ENCODE measurements around the gene ABHD11. TPM values are rescaled to one million over a fixed set of nuclear protein-coding genes. Genes with fewer than 3 reads are reported as not detected.

The ABHD11 gene
- total RNA-seq, 2 donors from 2014 or later, result 89.5 to 131 TPM

DNA sequence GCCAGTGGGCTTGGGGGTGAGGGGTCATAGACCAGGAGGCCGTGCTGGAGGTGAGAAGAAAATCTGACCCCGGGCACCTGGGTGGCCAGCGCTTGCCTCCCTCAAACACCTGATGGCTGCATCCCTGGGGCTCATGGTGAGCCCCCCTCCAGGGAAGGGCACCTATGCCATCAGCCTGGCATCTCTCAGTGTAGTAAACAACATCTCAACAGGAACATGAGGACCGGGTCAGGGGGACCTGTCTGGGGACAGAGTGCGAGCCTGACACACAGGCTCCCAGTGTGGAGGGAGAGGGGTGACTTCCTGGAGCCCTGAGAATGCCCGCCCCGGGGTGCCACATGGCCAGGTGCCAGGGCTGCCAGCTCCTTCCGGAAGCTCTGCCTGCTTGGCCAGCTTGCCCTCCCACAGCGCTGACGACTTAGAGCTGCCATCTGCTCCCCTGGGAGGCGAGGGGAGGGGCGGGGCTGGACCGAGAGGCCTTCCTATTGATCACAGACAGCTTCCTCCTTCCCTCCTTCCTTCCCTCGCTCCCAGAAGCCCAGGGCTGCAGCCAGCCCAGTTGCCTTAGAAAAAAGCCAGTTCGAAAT lies 31.5 kb downstream of the ABHD11 start:
- intact Hi-C loops (cut with DNase I, micrococcal nuclease), result no loop called here
- DNase-seq, result peak; percentile 95 to 96
- ATAC-seq, result peak; percentile 88

GRCh38 chr7:73706126-73707044 lies 32.2 kb downstream of the ABHD11 start:
- DNase-seq, result no peak
- no peak for ATAC-seq
- intact Hi-C loops (cut with DNase I, micrococcal nuclease), result no loop called here

DNA sequence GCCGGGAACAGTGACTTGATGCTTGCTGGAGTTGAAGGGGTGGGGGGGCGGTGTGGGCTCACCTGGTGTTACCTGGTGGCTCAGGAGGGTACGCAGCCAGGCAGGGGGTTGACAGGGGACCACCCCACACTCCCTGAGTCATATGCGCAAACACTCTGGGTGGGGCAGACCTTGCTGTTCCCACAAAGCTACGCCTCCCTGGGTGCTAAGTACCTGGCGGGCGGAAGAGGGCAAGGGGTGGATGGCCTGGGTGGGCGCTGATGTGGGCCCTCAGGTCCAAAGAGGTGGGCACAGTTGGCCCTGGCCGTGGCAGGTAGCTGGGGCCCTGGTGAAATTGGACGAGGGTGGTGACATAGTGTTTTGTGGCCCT lies 33.1 kb downstream of the ABHD11 start:
- intact Hi-C loops (cut with DNase I, micrococcal nuclease), result no loop called here
- ATAC-seq (no peak), DNase-seq (no peak)

GRCh38 chr7:73704640-73705550 lies 33.7 kb downstream of the ABHD11 start:
- DNase-seq (no peak), ATAC-seq (no peak)
- intact Hi-C loops (cut with DNase I, micrococcal nuclease), result no loop called here

GRCh38 chr7:73703757-73704639 lies 34.6 kb downstream of the ABHD11 start:
- DNase-seq, result peak; percentile 65 to 81
- ATAC-seq, result peak; percentile 67
- intact Hi-C loops (cut with DNase I, micrococcal nuclease), result no loop called here

DNA sequence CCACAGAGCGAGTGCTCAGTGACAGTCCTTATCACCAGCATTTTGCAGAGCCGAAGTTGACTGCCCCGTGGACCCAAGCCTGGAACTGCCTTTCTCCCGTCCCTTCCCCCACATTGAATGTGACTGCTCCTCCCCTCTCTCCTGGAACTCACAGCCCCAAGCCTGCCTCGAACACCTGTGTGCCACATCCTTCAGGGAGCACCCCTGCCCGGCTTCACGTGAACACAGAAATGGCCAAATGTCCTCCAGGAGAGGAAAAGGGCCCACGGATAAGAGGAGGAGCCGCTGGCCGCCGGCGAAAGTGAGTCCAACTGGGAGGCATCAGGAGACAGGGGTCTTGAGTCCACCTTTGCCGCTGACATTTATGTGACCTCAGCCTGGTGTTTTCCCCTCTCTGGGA lies 35.4 kb downstream of the ABHD11 start:
- intact Hi-C loops (cut with DNase I, micrococcal nuclease), result no loop called here
- ATAC-seq, result no peak

GRCh38 chr7:73702665-73703064 lies 35.9 kb downstream of the ABHD11 start:
- no peak for DNase-seq
- no peak for ATAC-seq
- intact Hi-C loops (cut with DNase I, micrococcal nuclease), result no loop called here

More for the DNA sequence above, 35.4 kb downstream of the ABHD11 start:
- DNase-seq, result no peak

DNA sequence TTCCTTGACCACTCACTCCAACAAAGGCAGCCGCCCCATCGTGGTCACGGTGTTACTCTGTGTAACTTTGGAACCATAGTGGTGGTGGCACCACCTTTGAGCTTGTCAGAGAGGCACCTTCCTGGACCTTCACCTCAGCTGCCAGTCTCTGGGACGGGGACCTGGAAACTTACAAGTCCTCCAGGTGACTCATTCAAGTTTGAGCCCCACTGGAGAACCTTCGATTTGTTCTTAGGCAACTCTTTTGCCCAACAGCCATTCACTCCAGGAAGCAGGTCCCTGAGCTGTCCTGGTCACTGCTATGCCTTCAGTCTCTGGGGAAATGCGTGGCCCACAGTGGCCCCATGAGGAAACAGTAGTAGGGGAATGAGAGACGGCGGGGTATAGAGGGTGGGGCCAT lies 36.4 kb downstream of the ABHD11 start:
- no peak for DNase-seq
- no peak for ATAC-seq
- intact Hi-C loops (cut with DNase I, micrococcal nuclease), result no loop called here

GRCh38 chr7:73701357-73701995 lies 37.1 kb downstream of the ABHD11 start:
- intact Hi-C loops (cut with DNase I, micrococcal nuclease), result no loop called here
- ATAC-seq (peak; percentile 74), DNase-seq (peak; percentile 79)

GRCh38 chr7:73700581-73701134 lies 37.9 kb downstream of the ABHD11 start:
- DNase-seq (no peak), ATAC-seq (no peak)
- intact Hi-C loops (cut with DNase I, micrococcal nuclease), result no loop called here

- intact Hi-C loops (cut with DNase I, micrococcal nuclease), result no loop called here
- no peak for DNase-seq
- no peak for ATAC-seq
Observed at GRCh38 chr7:73700069-73700423, 38.6 kb downstream of the ABHD11 start.

DNA sequence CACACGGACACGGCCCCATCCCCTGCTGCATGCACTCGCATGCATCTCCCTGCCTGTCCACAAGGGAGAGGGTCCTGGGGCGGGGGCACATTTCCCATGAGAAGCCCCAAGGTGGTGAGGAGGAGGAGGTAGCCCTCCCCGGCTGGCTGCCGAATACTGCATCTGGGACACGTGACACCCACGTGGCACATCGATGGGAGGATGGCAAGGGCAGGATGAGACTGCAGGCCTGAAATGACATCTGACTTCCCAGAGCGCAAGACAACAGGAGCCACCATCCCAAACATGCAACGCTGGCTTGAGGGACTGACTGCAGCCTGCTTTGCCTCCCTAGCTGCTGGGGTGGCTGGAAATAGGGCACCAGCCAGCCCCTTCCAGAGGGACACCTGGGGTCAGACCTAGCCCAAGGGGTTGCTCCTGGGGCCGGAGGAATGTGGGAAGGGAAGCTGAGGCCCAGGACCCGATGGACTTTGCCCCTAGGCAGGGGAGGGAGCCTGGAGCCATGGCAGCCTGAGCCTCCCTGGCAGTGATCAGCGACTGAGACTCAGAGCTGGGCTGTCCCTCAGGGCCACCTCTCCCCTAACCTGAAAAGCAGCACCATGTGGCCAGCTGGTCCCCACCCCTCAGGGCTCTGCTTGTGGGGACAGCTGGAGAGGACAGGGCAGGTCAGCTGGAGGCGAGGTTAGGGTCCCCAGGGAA lies 39.1 kb downstream of the ABHD11 start:
- no peak for DNase-seq
- ATAC-seq, result no peak
- intact Hi-C loops (cut with DNase I, micrococcal nuclease), result no loop called here

- DNase-seq (no peak), ATAC-seq (no peak)
- intact Hi-C loops (cut with DNase I, micrococcal nuclease), result no loop called here
Observed at GRCh38 chr7:73698410-73698809, 40.2 kb downstream of the ABHD11 start.

DNA sequence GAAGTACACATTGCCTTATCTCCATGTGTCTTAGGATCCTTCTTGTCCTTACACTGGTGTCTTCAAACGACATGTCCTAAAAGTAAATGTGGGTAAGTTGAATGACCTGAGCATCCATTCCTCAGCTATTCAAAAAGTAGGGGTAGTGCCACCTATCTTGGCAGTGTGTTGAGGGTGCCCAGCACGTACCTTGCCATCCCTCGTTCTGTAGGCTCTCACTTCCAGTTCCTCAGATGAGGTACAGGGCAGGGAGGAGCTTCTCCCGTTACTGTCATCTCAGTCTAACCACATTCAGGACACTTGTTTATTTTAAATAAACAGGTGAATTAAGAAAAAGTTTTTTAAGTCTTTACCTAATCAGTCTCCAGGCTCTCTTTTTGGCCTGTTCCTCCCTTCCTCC lies 42.2 kb downstream of the ABHD11 start:
- intact Hi-C loops (cut with DNase I, micrococcal nuclease), result no loop called here
- no peak for ATAC-seq
- DNase-seq, result no peak

- DNase-seq (no peak), ATAC-seq (no peak)
- intact Hi-C loops (cut with DNase I, micrococcal nuclease), result no loop called here
Observed at GRCh38 chr7:73690646-73691045, 48.0 kb downstream of the ABHD11 start.

- intact Hi-C loops (cut with DNase I, micrococcal nuclease), result no loop called here
- ATAC-seq (no peak), DNase-seq (no peak)
Observed at GRCh38 chr7:73688288-73688687, 50.3 kb downstream of the ABHD11 start.
